Daoy (cell line): ENCODE results near the gene KLHL8. TPM values are rescaled to one million over a fixed set of nuclear protein-coding genes. Genes with fewer than 3 reads are reported as not detected.
"Not testable (repeated sequence)": the region's sequence is repeated elsewhere in the genome, so short reads cannot be mapped to it uniquely, and the experiment has no call there.

Experiments used
- DNase-seq: peaks from one replicate; pipeline ENCODE4 v3.0.0-alpha.2; 2015; ENCODE audit warnings: low read depth
- total RNA-seq: library from RNA; depleted of rRNA; stranded (reverse); fragments of >200 nt; shearing (Covaris generic); gene quantifications from 2 replicates; pipeline ENCODE4 v1.2.3, GENCODE V29; 2014

The KLHL8 gene
- total RNA-seq, 1 experiment from 2014 or later: 5.0 TPM

- DNase-seq: no peak
These were observed 7.9 kb upstream of the KLHL8 start for GRCh38 chr4:87228262-87228860.

GRCh38 chr4:87227751-87228151 lies 7.3 kb upstream of the KLHL8 start:
- no peak for DNase-seq

GRCh38 chr4:87225936-87226335 lies 5.5 kb upstream of the KLHL8 start:
- DNase-seq: no peak

GRCh38 chr4:87224141-87224923 lies 3.9 kb upstream of the KLHL8 start:
- no peak for DNase-seq

- DNase-seq: peak; percentile 11
These were observed 755 bp downstream of the KLHL8 start for GRCh38 chr4:87219632-87220093.

GRCh38 chr4:87217235-87217763 lies 3.1 kb downstream of the KLHL8 start:
- DNase-seq: not testable (repeated sequence)

- no peak for DNase-seq
These were observed 3.9 kb downstream of the KLHL8 start for GRCh38 chr4:87216469-87216868.

GRCh38 chr4:87213421-87214075 lies 6.9 kb downstream of the KLHL8 start:
- DNase-seq: no peak

GRCh38 chr4:87211249-87211952 lies 9.0 kb downstream of the KLHL8 start:
- DNase-seq: no peak

- DNase-seq: no peak
These were observed 10.7 kb downstream of the KLHL8 start for GRCh38 chr4:87209696-87210095.

GRCh38 chr4:87209182-87209581 lies 11.2 kb downstream of the KLHL8 start:
- no peak for DNase-seq

GRCh38 chr4:87204559-87204958 lies 15.9 kb downstream of the KLHL8 start:
- DNase-seq: no peak

- no peak for DNase-seq
These were observed 23.5 kb downstream of the KLHL8 start for GRCh38 chr4:87196927-87197326.

- no peak for DNase-seq
These were observed 24.3 kb downstream of the KLHL8 start for GRCh38 chr4:87196146-87196545.

- DNase-seq: no peak
These were observed 26.3 kb downstream of the KLHL8 start for GRCh38 chr4:87193958-87194675.

GRCh38 chr4:87192145-87192919 lies 28.1 kb downstream of the KLHL8 start:
- DNase-seq: no peak

GRCh38 chr4:87188932-87189331 lies 31.5 kb downstream of the KLHL8 start:
- no peak for DNase-seq

- DNase-seq: no peak
These were observed 32.4 kb downstream of the KLHL8 start for GRCh38 chr4:87188048-87188447.

- DNase-seq: no peak
These were observed 35.1 kb downstream of the KLHL8 start for GRCh38 chr4:87185146-87185870.

- DNase-seq: no peak
These were observed 39.7 kb downstream of the KLHL8 start for GRCh38 chr4:87180767-87181166.
